ENCODE data around the gene TMEM135. TPM values are rescaled to one million over a fixed set of nuclear protein-coding genes. Genes with fewer than 3 reads are reported as not detected.

The TMEM135 gene
- total RNA-seq, 2 donors from 2014 or later: 25.9 to 26.9 TPM

- ATAC-seq (ENCODE audit: insufficient number of reproducible peaks, low FRiP score, low read depth): no peak
- no peaks in the 10 kb centered on the region for H3K36me3 ChIP-seq
- H3K4me3 ChIP-seq: no peak overlapping the region
- no peak for DNase-seq (ENCODE audit: low spot score)
- H3K9me3 ChIP-seq: no peaks in the 10 kb centered on the region
- no peak for TF ChIP-seq CTCF (IDR thresholded peaks at IDR 0.05)
- peaks cover 0 to 7% of the 10 kb centered on the region in 2 donors for H3K4me1 ChIP-seq (ENCODE audit: control insufficient read depth in 1 of 2, low read depth in 2 of 2)
- H3K27ac ChIP-seq: no peak overlapping the region
- no peaks in the 10 kb centered on the region for H3K27me3 ChIP-seq (replicated peaks; ENCODE audit: insufficient read depth)
Observed at GRCh38 chr11:87005569-87005921, 32.2 kb upstream of the TMEM135 start.

GRCh38 chr11:87006035-87006434, 31.7 kb upstream of the TMEM135 start:
- no peaks in the 10 kb centered on the region for H3K36me3 ChIP-seq
- H3K4me3 ChIP-seq: no peak overlapping the region
- no peak overlapping the region for H3K27ac ChIP-seq
- DNase-seq (ENCODE audit: low spot score): no peak
- no peaks in the 10 kb centered on the region for H3K27me3 ChIP-seq (replicated peaks; ENCODE audit: insufficient read depth)
- ATAC-seq (ENCODE audit: insufficient number of reproducible peaks, low FRiP score, low read depth): no peak
- H3K4me1 ChIP-seq (ENCODE audit: control insufficient read depth in 1 of 2, low read depth in 2 of 2): peaks cover 0 to 7% of the 10 kb centered on the region in 2 donors
- no peak for TF ChIP-seq CTCF (IDR thresholded peaks at IDR 0.05)
- H3K9me3 ChIP-seq: no peaks in the 10 kb centered on the region

- DNase-seq (ENCODE audit: low spot score) (no peak), ATAC-seq (ENCODE audit: insufficient number of reproducible peaks, low FRiP score, low read depth) (no peak)
- H3K9me3 ChIP-seq: no peaks in the 10 kb centered on the region
- H3K4me1 ChIP-seq (ENCODE audit: control insufficient read depth in 1 of 2, low read depth in 2 of 2): peaks cover 0 to 9% of the 10 kb centered on the region in 2 donors
- no peak overlapping the region for H3K27ac ChIP-seq
- TF ChIP-seq CTCF (IDR thresholded peaks at IDR 0.05): no peak
- no peaks in the 10 kb centered on the region for H3K27me3 ChIP-seq (replicated peaks; ENCODE audit: insufficient read depth)
- H3K36me3 ChIP-seq: no peaks in the 10 kb centered on the region
- H3K4me3 ChIP-seq: no peak overlapping the region
Observed at GRCh38 chr11:87007963-87008362, 29.8 kb upstream of the TMEM135 start.

GRCh38 chr11:87012089-87012488, 25.6 kb upstream of the TMEM135 start:
- no peak overlapping the region for H3K4me3 ChIP-seq
- no peaks in the 10 kb centered on the region for H3K9me3 ChIP-seq
- DNase-seq (ENCODE audit: low spot score) (no peak), ATAC-seq (ENCODE audit: insufficient number of reproducible peaks, low FRiP score, low read depth) (no peak)
- no peak overlapping the region for H3K27ac ChIP-seq
- peaks cover 5 to 25% of the 10 kb centered on the region in 2 donors for H3K4me1 ChIP-seq (ENCODE audit: control insufficient read depth in 1 of 2, low read depth in 2 of 2)
- no peaks in the 10 kb centered on the region for H3K36me3 ChIP-seq
- no peak for TF ChIP-seq CTCF (IDR thresholded peaks at IDR 0.05)
- H3K27me3 ChIP-seq (replicated peaks; ENCODE audit: insufficient read depth): no peaks in the 10 kb centered on the region

GRCh38 chr11:87012673-87013072, 25.1 kb upstream of the TMEM135 start:
- no peak overlapping the region for H3K4me3 ChIP-seq
- no peaks in the 10 kb centered on the region for H3K36me3 ChIP-seq
- TF ChIP-seq CTCF (IDR thresholded peaks at IDR 0.05): no peak
- DNase-seq (ENCODE audit: low spot score): no peak
- H3K27me3 ChIP-seq (replicated peaks; ENCODE audit: insufficient read depth): no peaks in the 10 kb centered on the region
- no peaks in the 10 kb centered on the region for H3K9me3 ChIP-seq
- ATAC-seq (ENCODE audit: insufficient number of reproducible peaks, low FRiP score, low read depth): no peak
- peaks cover 5 to 23% of the 10 kb centered on the region in 2 donors for H3K4me1 ChIP-seq (ENCODE audit: control insufficient read depth in 1 of 2, low read depth in 2 of 2)
- H3K27ac ChIP-seq: no peak overlapping the region
